ENCODE measurements around the gene CFAP20DC. TPM values are rescaled to one million over a fixed set of nuclear protein-coding genes. Genes with fewer than 3 reads are reported as not detected.

The CFAP20DC gene
- total and polyA plus RNA-seq, 10 of the 15 experiments (the other 5 are each of a cell fraction or from before 2014, with no cell fraction given), result 0.53 to 11.6 (median 2.0) TPM

DNA sequence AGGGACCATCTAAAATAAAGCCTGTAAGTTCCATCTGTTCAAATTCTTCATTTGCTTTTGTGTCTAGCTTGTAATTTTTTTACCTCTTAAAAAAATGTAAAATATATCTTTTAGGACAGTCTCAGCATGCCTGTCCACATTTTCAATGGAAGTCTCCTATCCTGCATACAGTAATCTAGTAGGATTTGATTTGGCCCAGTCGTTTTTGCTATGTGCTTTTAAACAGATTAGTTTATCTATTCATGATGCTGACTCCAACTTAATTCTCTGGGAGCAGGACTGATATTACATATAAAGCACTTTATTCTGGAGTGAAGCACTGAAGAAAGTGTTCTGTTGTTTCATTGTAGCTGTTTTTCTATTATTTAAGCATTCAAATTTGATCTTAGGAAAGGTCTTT lies 38.9 kb upstream of the CFAP20DC start:
- WGBS (ENCODE audit: insufficient coverage, insufficient replicate concordance, low lambda C conversion rate, missing lambda C conversion rate), result 0% methylated on average over 1 of the region's 1 CpG
- Histone ChIP-seq H3K79me2 (ENCODE audit: control insufficient read depth, insufficient read depth, low read length) (no peaks in the 10 kb centered on the region), H3K27ac (ENCODE audit: control insufficient read depth, insufficient read depth) (no peak overlapping the region), H2AFZ (ENCODE audit: control insufficient read depth, low read depth, low read length) (no peak overlapping the region), H3K36me3 (ENCODE audit: control insufficient read depth in 2 of 2, insufficient read depth in 2 of 2, low read length in 1 of 2) (no peaks in the 10 kb centered on the region), H3K9me3 (replicated peaks; ENCODE audit: control insufficient read depth, insufficient read depth, low read length) (no peaks in the 10 kb centered on the region), H3K4me1 (ENCODE audit: control insufficient read depth, insufficient read depth, low read length) (no peaks in the 10 kb centered on the region), H3K4me2 (ENCODE audit: control insufficient read depth, insufficient read depth) (no peak overlapping the region), H4K20me1 (ENCODE audit: control insufficient read depth, insufficient read depth) (no peaks in the 10 kb centered on the region), H3K9ac (ENCODE audit: control insufficient read depth, insufficient read depth, low read length) (no peak overlapping the region), H3K4me3 (no peak overlapping the region), H3K27me3 (replicated peaks in 1 of 2; ENCODE audit: control insufficient read depth in 2 of 2, insufficient read depth in 2 of 2, low read length in 1 of 2) (no peaks in the 10 kb centered on the region; a peak in 2 of 4 replicates)
- in situ Hi-C loops (cut with MboI) (no loop called here), intact Hi-C loops (cut with micrococcal nuclease; ENCODE audit: unreplicated experiment) (no loop called here)
- FAIRE-seq (no peak), ATAC-seq (no peak), DNase-seq (ENCODE audit: low read depth, low spot score) (no peak)
- POLR2A ChIA-PET, result no interaction called here
- SMC1A ChIA-PET (ENCODE audit: uncharacterized antibody, unreplicated experiment), result no interaction called here
- RAD21 ChIA-PET (ENCODE audit: unreplicated experiment), result no interaction called here
- TF ChIP-seq STAT1 (conservative IDR thresholded peaks at IDR 0.05) (no peak), PKNOX1 (IDR thresholded peaks at IDR 0.05) (no peak), ZNF592 (IDR thresholded peaks at IDR 0.05) (no peak), E2F8 (IDR thresholded peaks at IDR 0.05; ENCODE audit: low read depth, partially characterized antibody) (no peak), PML (IDR thresholded peaks at IDR 0.05; ENCODE audit: low read length) (no peak), RBBP5 (conservative IDR thresholded peaks at IDR 0.05) (no peak), TCF12 (IDR thresholded peaks at IDR 0.05; ENCODE audit: low read depth, low read length) (no peak), POLR2AphosphoS2 (IDR thresholded peaks at IDR 0.05; ENCODE audit: low read depth, low read length) (no peak), ZBED1 (IDR thresholded peaks at IDR 0.05; ENCODE audit: borderline replicate concordance) (no peak), ZNF384 (IDR thresholded peaks at IDR 0.05; ENCODE audit: borderline replicate concordance, low read depth, low read length) (no peak), KLF5 (IDR thresholded peaks at IDR 0.05; ENCODE audit: partially characterized antibody) (no peak), ZNF24 (IDR thresholded peaks at IDR 0.05) (no peak), ATF2 (IDR thresholded peaks at IDR 0.05; ENCODE audit: low read length) (no peak), TBL1XR1 (IDR thresholded peaks at IDR 0.05; ENCODE audit: low read depth, low read length) (no peak), TARDBP (IDR thresholded peaks at IDR 0.05; ENCODE audit: borderline replicate concordance) (no peak)
- TF ChIP-seq, protein P1, sequence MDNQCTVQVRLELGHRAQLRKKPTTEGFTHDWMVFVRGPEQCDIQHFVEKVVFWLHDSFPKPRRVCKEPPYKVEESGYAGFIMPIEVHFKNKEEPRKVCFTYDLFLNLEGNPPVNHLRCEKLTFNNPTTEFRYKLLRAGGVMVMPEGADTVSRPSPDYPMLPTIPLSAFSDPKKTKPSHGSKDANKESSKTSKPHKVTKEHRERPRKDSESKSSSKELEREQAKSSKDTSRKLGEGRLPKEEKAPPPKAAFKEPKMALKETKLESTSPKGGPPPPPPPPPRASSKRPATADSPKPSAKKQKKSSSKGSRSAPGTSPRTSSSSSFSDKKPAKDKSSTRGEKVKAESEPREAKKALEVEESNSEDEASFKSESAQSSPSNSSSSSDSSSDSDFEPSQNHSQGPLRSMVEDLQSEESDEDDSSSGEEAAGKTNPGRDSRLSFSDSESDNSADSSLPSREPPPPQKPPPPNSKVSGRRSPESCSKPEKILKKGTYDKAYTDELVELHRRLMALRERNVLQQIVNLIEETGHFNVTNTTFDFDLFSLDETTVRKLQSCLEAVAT (IDR thresholded peaks at IDR 0.05), result no peak
- BruUV-seq (replicated peaks), result no TSS peak
- CTCF ChIA-PET, result no interaction called here
